GM18519 (cell line): ENCODE measurements around the gene FOXR1.
"Not testable (repeated sequence)": the region's sequence is repeated elsewhere in the genome, so short reads cannot be mapped to it uniquely, and the experiment has no call there.

Experiments used
- ATAC-seq: cut with Tn5 transposase; IDR thresholded peaks from one replicate; pipeline ENCODE4 v1.9.1; 2021; ENCODE audit warnings: mild to moderate bottlenecking, moderate library complexity; ENCODE audit not compliant: unreplicated experiment, low FRiP score

The FOXR1 gene

DNA sequence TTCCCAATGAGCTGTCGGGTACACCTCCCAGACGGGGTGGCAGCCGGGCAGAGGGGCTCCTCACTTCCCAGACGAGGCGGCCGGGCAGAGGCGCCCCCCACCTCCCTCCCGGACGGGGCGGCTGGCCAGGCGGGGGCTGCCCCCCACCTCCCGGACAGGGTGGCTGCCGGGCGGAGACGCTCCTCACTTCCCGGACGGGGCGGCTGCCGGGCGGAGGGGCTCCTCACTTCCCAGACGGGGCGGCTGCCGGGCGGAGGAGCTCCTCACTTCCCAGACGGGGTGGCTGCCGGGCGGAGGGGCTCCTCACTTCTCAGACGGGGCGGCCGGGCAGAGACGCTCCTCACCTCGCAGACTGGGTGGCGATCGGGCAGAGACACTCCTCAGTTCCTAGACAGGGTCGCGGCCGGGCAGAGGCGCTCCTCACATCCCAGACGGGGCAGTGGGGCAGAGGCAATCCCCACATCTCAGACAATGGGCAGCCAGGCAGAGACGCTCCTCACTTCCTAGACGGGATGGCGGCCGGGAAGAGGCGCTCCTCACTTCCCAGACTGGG, 20.0 kb downstream of the FOXR1 start:
- not testable (repeated sequence) for ATAC-seq

DNA sequence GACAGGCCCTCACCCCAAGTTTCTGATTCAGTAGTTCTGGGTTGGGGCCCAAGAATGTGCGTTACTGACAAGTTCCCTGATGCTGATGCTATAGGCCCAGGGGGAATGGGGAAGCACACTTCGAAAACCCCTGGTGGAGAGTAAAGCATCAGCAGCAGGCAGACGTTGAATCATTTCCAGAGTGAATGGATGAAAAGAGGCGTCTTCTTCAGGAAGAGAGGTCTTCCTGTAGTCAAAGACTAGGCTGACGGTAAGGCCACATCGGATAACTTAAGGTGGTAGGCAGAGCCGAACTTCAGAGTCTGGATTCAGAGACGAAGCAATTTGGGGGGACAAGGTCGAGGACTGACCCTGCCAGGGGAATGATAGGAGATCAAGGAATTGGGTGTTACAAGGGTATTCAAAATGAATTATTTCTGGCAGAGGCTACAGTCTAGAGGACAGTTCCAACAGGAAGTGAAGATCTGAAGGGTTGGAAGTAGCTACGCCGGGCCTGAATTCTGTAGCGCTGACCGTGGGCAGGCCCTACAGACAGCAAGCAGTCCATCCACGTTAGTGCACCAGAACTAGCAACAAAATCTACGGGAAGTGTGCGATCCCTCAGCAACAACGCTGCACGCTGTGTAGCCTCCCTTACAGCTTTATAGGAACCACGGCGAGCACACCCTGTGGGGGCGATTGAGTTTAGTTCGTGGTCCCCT, 25.5 kb downstream of the FOXR1 start:
- ATAC-seq, result no peak

DNA sequence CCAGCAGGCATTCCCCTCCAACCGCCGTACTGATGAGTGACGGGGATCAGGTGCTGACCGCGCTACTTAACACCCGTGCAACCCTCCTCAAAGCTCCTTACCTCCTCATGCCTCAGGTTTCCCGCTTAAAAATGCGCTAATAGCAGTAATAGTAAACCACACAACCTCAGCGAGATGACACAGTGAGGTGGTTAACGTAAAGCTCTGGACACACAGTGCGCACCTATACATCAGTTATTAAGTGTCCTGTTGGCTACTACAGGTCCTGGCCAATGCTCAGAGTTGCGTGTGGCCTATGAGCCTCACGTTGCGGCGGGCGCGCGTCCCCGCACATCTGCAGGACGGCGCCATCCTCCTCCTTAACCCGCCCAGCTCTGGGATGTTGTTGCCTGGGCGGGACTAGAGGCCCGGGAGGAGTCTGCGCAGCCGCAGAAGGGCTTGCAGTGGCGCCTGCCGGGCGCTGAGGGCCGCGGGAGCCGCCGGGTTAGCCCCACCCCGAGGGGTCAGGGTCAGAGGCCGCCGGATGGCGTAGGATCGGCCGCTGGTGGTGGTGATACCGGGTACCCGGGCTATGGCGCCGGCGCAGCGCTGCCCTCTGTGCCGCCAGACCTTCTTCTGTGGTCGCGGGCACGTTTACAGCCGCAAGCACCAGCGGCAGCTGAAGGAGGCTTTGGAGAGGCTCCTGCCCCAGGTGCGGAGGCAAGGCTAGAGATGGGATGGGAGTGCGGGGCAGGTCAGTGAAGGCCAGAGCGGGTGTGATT, 26.2 kb downstream of the FOXR1 start, which contains the start of gene CENATAC:
CENATAC (plus strand) TSS at position 512 of the 761 bp plus-strand sequence; CDS start at position 572, 60 bp downstream.
- ATAC-seq, result peak; percentile 90

DNA sequence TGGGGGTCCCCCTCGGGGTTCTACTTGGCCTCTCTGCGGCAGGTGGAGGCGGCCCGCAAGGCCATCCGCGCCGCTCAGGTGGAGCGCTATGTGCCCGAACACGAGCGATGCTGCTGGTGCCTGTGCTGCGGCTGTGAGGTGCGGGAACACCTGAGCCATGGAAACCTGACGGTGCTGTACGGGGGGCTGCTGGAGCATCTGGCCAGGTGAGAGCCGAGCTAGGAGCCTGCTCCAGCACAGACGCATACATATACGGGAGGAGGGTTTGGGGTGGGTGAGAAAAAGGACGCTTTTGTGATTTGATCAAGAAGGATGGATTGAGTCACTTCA, 26.8 kb downstream of the FOXR1 start:
- no peak for ATAC-seq

DNA sequence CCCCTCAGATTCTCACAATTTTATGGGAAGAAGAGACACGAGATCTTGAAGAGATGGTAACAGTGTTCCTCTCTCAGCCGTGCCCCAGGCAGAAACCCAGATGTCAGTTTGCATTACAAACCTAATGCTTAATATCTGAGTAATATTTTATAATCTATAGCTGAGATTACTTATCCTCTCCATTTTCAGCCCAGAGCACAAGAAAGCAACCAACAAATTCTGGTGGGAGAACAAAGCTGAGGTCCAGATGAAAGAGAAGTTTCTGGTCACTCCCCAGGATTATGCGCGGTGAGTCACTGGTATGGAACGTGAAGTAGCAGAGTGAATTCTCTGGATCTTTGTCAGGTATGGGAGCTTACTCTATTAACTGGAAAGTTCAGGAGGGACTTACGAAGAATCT, 27.3 kb downstream of the FOXR1 start:
- no peak for ATAC-seq

DNA sequence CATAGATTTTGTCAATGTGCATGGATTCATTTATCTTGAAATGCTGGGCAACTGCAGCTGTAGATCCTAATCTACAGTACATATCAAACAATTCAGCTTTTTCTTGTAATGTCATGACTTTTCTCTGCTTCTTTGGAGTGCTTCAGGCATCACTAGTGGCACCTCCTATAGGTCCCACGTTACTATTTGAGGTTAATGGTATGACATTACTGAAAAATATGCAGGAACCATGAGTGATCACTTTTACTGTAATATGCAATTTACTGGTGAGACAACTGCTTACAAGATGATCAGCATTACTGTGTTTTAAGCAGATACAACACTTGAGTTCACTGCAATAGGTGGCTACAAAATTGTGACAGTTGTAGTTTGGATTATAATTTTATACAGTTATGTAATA, 29.3 kb downstream of the FOXR1 start:
- no peak for ATAC-seq

DNA sequence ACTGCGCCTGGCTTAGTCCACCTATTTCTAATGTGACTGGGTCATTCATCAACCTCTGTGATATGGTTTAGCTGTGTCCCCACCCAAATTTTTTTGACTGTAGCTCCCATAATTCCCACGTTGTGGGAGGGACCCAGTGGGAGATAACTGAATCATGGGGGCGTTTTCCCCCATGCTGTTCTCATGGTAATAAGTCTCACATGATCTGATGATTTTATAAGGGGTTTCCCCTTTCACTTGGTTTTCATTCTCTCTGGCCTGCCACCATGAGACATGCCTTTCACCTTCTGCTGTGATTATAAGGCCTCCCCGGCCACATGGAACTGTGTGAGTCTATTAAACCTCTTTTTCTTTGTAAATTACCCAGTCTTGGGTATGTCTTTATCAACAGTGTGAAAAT, 35.1 kb downstream of the FOXR1 start:
- ATAC-seq, result no peak

DNA sequence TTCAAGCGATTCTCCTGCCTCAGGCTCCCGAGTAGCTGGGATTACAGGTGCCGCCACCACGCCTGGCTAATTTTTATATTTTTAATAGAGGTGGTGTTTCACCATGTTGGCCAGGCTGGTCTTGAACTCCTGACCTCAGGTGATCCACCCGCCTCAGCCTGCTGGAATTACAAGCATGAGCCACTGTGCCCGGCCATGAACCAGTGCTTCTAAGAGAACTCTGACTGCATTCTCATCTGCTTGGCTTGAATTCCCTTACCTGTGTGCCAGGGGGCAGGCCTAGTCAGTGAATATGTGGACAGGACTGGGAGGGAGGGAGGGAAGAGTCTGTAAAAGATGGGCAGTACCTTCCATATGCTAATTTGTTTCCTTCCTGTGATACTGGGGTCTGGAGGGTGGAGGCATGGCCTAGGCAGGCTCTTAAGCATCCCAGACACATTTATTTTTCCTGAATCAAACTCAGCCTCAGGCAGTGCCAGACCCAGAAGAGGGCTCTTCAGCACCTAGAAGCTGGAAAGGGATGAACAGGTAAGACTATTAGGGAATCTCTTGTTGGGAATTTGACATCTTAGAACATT, 40.0 kb downstream of the FOXR1 start:
- ATAC-seq, result no peak

DNA sequence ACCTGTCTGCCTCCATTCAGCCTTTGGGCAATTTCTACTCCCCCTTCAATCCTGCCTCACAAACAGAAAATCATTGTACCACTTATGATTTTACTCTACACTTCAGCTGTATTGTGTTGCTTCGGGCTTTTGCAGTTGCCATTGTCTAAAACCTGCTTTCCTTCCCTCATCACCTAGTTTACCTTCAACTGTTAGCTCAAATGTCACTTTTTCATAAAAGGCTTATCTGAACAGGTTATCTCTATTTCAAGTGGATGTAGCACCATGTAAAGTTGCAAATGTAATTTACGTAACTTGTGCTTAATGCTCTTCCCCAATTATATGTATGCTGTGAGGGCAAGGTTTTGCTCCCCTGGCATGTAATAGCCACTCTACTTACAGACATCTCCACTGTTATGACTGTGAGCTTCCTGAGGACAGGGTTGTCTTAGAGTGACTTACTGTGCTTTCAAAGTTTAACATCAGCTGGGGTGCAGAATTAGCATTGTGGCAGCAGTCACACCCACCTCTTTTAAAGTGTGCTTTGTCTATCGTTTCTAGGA, 41.1 kb downstream of the FOXR1 start:
- ATAC-seq, result no peak

DNA sequence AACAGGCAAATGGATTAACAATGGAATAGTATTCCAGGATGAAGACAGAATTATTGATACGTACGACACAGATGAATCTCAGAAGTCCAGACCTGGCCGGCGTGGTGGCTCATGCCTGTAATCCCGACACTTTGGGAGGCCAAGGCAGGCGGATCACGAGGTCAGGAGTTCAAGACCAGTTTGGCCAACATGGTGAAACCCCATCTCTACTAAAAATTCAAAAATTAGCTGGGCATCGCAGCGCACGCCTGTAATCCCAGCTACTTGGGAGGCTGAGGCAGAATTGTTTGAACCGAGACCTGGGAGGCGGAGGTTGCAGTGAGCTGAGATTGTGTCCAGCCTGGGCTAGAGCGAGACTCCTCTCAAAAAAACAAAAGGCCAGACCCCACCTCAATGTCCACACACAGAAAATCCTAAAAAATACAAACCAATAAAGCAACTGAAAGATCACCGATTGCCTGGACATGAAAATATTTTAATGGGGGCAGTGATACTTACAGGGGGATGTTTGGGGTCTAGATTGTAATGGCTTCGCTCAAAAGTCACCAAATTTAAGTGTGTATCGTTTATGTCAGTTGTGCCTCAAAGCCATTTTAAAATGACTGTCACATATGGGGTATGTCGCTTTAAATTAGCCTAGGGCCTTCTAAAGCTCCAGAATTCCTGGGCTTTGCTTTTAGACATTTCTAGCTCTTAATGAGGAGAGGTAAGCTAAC, 42.8 kb downstream of the FOXR1 start:
- ATAC-seq, result no peak

DNA sequence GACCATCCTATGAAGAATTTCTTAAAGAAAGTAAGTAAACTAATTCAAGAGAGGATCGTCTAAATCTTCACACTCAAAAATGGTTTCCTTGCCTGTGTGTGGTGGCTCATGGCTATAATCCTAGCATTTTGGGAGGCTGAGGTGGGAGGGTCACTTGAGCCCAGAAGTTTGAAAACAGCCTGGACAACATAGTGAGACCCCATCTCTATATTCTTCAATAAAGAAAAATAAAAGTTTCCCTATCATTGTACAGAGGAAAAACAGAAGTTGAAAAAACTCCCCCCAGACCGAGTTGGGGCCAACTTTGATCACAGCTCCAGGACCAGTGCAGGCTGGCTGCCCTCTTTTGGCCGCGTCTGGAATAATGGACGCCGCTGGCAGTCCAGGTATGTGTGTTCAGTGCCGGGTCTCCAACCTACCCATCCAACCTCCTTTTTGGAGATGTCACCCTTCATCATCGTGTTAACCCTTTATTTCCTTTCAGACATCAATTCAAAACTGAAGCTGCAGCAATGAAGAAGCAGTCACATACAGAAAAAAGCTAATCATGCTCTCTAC, 43.6 kb downstream of the FOXR1 start:
- no peak for ATAC-seq

DNA sequence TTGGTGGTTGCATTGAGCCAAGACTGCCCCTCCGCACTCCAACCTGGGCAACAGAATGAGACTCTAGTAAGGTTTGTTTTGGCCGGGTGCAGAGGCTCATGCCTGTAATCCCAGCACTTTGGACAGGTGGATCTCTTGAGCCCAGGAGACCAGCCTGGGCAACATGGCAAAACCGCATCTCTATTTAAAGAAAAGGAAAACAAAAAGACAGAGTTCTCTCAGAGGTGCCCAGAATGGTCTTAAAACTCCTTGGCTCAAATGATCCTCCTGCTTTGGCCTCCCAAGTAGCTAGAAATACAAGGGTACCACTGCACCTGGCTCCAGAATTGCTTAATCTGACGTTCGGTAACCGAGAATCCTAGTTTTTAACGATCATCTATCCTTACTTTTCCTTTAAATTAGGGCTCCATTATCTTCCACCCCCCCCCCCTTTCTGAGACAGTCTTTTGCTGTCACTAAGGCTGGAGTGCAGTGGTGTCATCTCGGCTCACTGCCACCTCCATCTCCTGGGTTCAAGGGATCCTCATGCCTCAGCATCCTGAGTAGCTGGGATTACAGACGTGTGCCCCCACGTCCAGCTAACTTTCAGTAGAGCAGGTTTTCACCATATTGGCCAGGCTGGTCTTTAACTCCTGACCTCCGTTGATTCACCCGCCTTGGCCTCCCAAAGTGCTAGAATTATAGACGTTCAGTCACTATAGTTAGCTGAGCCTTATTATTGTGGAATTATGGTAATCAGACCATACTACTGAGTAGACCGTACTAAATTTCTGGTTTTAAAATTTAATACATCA, 44.9 kb downstream of the FOXR1 start:
- ATAC-seq, result no peak

DNA sequence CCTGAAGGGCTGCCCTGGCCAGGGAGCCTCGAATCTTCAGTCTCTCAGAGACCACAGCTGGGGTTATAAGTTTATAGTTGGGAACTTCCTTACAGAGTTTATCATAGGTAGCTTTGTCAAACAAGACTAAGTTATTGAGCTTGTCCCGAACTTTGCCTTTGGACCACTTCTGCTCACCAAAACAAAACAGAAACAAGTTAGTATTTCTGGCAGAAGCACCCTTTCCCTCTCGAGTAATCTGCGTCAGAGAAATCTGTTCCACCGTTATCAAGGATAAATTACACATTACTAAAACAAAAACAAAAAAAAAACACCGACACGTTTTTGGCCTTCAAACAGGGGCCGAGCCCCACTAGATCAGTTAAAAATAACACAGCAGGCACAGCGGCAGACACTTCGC, 45.8 kb downstream of the FOXR1 start:
- not testable (repeated sequence) for ATAC-seq

DNA sequence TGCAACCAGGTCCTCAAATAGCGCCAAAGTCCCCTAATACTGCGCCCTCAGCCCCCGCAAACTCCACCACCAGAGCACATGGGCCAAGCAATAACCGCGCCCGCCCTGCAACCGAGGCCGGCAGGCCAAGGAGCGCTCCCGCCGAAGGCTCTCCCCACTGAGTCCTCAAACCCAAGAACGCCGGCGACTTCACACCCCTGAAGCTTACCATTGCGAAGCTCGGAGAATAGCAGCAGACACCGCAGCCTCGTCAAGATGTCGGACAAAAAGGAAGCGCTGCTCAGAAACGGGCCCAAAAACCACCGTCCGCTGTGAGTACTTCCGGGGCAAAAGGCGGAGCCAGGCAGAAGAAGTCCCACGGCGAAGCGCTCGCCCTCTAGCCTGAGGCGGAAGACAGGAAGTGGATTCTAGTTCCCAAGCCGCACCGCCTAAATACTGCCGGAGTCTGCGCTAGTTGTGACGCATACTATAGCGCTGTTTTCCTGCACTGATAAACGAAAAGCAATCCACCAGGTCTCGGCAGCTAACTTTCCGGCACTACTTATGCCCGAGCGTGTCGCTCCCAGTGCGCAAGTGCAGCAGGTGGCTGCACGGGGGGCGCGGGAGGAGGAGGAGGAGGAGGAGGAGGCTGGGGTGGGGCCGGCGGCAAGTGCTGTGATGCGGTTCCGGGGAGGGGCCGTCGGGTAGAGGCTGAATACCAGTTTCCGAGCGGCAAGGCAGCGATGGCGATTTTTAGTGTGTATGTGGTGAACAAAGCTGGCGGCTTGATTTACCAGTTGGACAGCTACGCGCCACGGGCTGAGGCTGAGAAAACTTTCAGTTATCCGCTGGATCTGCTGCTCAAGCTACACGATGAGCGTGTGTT, 46.7 kb downstream of the FOXR1 start, which contains the start of the genes RPS25 and TRAPPC4:
RPS25 (minus strand) TSS at position 270 of the 865 bp plus-strand sequence; CDS start at position 211, 59 bp downstream.
TRAPPC4 (plus strand) TSS at position 693 of the 865 bp plus-strand sequence; CDS start at position 723, 30 bp downstream.
- ATAC-seq, result peak; percentile 73

DNA sequence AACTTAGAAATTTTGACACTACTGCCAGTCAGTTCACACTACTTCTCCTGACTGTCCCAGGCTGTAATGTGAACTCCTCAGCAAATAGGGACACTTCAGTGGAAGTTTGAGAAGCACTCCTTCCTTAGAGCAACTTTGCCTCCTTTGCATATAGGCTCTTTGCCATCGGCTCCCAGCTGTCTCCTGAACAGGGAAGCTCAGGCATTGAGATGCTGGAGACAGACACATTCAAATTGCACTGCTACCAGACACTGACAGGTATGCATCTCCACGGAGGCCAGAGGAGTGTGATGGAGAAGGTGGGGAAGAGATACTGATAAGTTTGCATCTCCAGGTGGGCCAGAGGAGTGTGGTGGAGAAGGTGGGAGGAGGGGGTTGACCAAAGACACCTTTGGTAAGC, 48.4 kb downstream of the FOXR1 start:
- no peak for ATAC-seq

DNA sequence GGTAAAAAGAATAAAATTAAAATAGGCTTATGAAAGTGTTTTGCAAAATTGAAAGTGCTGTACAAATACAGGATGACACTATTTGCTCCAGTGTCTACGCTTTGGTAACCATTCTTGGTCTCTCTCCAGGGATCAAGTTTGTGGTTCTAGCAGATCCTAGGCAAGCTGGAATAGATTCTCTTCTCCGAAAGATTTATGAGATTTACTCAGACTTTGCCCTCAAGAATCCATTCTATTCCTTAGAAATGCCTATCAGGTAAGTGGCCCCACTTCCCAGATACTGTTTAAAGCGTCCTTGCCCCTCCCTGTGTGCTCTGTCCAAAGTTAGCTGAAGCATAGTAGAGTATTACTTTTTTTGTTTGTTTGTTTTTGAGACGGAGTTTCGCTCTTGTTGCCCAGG, 50.1 kb downstream of the FOXR1 start:
- no peak for ATAC-seq

DNA sequence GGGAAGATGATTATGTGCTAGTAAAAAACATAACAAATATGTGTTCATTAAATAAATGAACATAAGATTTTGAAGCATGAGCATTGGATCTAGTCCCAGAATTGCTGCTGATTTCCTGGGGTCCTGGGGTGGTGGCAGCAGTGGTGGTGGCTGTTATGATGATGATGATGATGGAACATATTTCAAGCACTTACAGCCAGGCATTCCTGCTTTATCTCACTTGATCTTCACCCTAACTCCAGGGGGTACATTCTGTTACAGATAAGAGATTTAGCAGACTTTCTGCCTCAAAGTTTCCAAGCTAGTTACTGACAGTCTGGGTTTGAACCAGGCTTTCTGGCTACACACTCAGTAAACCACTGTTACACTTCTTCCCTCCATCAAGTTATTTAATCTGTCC, 52.2 kb downstream of the FOXR1 start:
- no peak for ATAC-seq

DNA sequence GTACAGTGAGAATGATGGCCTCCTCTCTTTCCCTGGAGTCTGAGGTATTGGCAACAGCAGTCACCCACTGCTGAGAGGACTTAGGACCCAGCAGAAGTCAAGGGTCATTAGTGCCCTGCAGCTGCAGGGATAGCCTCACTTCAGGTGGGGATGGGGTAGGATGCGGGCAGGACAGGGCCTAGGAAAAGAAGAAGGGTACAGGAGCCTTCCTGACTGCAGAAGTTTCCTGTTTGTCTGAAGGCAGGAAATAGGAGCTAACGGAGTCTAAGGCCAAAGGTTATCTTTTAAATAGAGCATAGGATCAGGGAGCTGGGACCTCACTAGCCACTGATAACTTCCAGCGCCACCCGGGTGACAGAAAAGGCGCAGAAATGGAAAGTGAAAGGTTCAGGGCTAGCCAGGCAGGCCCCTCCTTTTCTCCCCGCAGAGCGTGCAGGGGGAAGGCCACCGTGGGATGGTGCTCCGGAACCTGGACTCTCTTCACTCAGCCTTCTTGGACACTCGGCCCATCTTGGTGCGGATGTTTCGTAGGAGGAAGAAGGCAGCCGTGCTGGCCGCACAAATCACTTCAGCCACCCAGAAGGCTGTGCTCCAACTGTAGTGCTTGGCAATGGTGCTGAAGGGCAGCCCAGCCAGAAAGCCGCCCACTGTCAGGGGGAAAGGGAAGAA, 53.0 kb downstream of the FOXR1 start:
- no peak for ATAC-seq
